Nephron (organoid): Measurements from ENCODE around the gene RXYLT1.

Experiments
- H3K27ac Mint-ChIP-seq, 3 experiments: 2 replicates each; pipeline ENCODE4 v1.8.0; 2020; ENCODE audit warnings: mixed read lengths in 3 of 3, mild to moderate bottlenecking in 2 of 3, moderate library complexity in 1 of 3
- H3K27me3 Mint-ChIP-seq: 2 replicates; pipeline ENCODE4 v1.8.0; 2021; ENCODE audit warnings: low read depth, mild to moderate bottlenecking, moderate library complexity, mixed read lengths
- H3K36me3 Mint-ChIP-seq: 2 replicates; pipeline ENCODE4 v1.8.0; 2020; ENCODE audit warnings: low read depth, mixed read lengths
- H3K4me1 Mint-ChIP-seq: 2 replicates; pipeline ENCODE4 v1.8.0; 2020; ENCODE audit warnings: mixed read lengths
- H3K4me3 Mint-ChIP-seq, 3 experiments: 2 replicates each; pipeline ENCODE4 v1.8.0; 2020; ENCODE audit warnings: mild to moderate bottlenecking in 3 of 3, mixed read lengths in 3 of 3, moderate library complexity in 2 of 3
- H3K9me3 Mint-ChIP-seq: 2 replicates; pipeline ENCODE4 v1.8.0; 2020; ENCODE audit warnings: mixed read lengths
- CTCF ChIP-seq, 3 experiments: fragments of 200-600 bp; sonication (generic); IDR thresholded peaks; one replicate each; pipeline ENCODE4 v1.5.0; 2021; ENCODE audit warnings: antibody characterized with exemption in 3 of 3; ENCODE audit not compliant: unreplicated experiment in 3 of 3

RXYLT1 gene

DNA sequence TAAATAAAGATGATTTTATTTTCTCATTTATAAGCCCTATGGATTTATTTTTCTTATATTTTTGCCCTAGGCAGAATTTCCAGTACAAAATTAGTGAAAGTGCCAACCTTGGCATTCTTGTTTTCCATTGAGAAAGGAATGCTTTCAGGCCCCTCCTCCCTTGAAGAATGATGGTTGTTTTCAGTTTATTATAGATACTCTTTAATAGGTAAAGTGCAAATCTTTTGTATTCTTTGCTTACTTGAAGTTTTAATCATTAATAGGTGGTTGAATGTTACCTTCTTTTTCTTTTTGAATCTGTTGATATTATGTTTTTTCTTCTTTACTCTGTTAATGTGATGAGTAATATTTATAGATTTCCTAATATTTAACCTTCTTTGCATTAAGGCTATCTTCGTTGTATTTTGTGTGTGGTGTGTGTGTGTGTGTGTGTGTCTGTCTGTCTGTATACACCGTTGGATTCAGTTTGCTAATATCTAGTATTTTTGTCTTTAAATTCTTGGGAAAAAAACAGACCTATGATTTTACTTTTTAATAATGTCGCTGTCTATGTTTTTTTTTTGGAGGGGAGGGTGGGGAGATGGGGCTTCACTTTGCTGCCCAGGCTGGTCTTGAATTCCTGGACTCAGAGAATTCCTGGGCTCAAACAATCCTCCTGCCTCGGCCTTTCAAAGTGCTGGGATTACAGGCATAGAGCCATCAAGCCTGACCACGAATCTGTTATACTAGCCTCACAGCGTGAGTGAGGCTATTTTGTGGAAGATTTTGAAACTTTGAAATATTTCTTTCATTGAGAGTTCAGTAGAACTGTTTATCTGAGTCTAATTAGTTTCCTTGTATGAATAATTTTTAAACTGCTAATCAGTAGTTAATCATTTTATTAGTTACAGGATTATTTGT lies 78.3 kb downstream of the RXYLT1 start:
- TF ChIP-seq CTCF (IDR thresholded peaks at IDR 0.05; ENCODE audit: unreplicated experiment in 3 of 3) = no peak
- H3K9me3 Mint-ChIP-seq = no peaks in the 10 kb centered on the region
- no peaks in the 10 kb centered on the region for H3K27me3 Mint-ChIP-seq
- H3K4me3 Mint-ChIP-seq = peak overlapping the region in 1 of 3 experiments; percentile 38
- no peaks in the 10 kb centered on the region for H3K36me3 Mint-ChIP-seq
- peaks cover 8% of the 10 kb centered on the region for H3K4me1 Mint-ChIP-seq
- H3K27ac Mint-ChIP-seq = peak overlapping the region; percentile 55 to 82 (median 71)
